SK-N-SH (cell line): ENCODE data around the gene PSKH1. TPM values are rescaled to one million over a fixed set of nuclear protein-coding genes. Genes with fewer than 3 reads are reported as not detected.

Experiments
- CTCF ChIA-PET: fragments of 300-600, 350-600 bp; formaldehyde crosslinking; extraction: SDS; loops from one replicate; lab custom pipeline; 2021; lab: Yijun Ruan, JAX
- POLR2A ChIA-PET: fragments of 350-600 bp; sonication (Branson Sonifier 250); formaldehyde crosslinking; extraction: SDS; loops from one replicate; lab custom pipeline; 2020; ENCODE audit warnings: antibody characterized with exemption, inconsistent platforms; lab: Yijun Ruan, JAX
- DNase-seq: peaks from one replicate; pipeline ENCODE4 v3.0.0; 2012
- H2AFZ ChIP-seq: fragments of 200-600 bp; sonication (generic); 2 replicates; pipeline ENCODE4 v1.8.1; 2016; ENCODE audit warnings: antibody characterized with exemption, mild to moderate bottlenecking, low read depth
- H3F3A ChIP-seq: fragments of 200-600 bp; sonication (generic); replicated peaks from 2 replicates; pipeline ENCODE3; 2016; ENCODE audit warnings: antibody characterized with exemption, mild to moderate bottlenecking; ENCODE audit not compliant: insufficient read depth
- H3K27ac ChIP-seq, 2 experiments: fragments of 200-500 bp in 1 of 2; fragments of 200-600 bp in 1 of 2; sonication (Bioruptor generic) in 1 of 2; sonication (generic), shearing (Covaris generic) in 1 of 2; 2 replicates each; pipeline versions ENCODE4 v1.5.1 to v1.6.1; 2014 to 2016; ENCODE audit warnings: low read depth in 2 of 2, inconsistent platforms in 1 of 2, low read length in 1 of 2, mild to moderate bottlenecking in 1 of 2, mixed read lengths in 1 of 2
- H3K27me3 ChIP-seq: fragments of 200-600 bp; sonication (generic), shearing (Covaris generic); 2 replicates; pipeline ENCODE4 v1.6.1; 2016; ENCODE audit warnings: mixed run types; ENCODE audit not compliant: insufficient read depth
- H3K36me3 ChIP-seq, 2 experiments: fragments of 200-500 bp in 1 of 2; fragments of 200-600 bp in 1 of 2; sonication (Bioruptor generic) in 1 of 2; sonication (generic) in 1 of 2; replicated peaks in 1 of 2; 2 replicates each; pipeline versions ENCODE3 to v1.5.1; 2014 to 2016; ENCODE audit warnings: low read length in 1 of 2, mild to moderate bottlenecking in 1 of 2; ENCODE audit not compliant: insufficient read depth in 2 of 2, control insufficient read depth in 1 of 2
- H3K4me1 ChIP-seq, 2 experiments: fragments of 200-500 bp in 1 of 2; fragments of 200-600 bp in 1 of 2; sonication (Bioruptor generic) in 1 of 2; sonication (generic), shearing (Covaris generic) in 1 of 2; 2 replicates each; pipeline versions ENCODE4 v1.5.1 to v1.6.1; 2014 to 2016; ENCODE audit warnings: low read depth in 1 of 2, low read length in 1 of 2, mixed run types in 1 of 2; ENCODE audit not compliant: insufficient read depth in 2 of 2, control insufficient read depth in 1 of 2
- H3K4me2 ChIP-seq: fragments of 200-600 bp; sonication (generic), shearing (Covaris generic); 2 replicates; pipeline ENCODE4 v1.6.1; 2017; ENCODE audit warnings: mixed run types
- H3K4me3 ChIP-seq, 2 experiments: fragments of 200-500 bp in 1 of 2; fragments of 200-600 bp in 1 of 2; sonication (Bioruptor generic) in 1 of 2; sonication (generic), shearing (Covaris generic) in 1 of 2; 2 replicates each; pipeline versions ENCODE4 v1.5.1 to v1.8.1; 2014 to 2016; ENCODE audit warnings: low read depth in 2 of 2, inconsistent platforms in 1 of 2, low read length in 1 of 2, mild to moderate bottlenecking in 1 of 2, mixed read lengths in 1 of 2, moderate library complexity in 1 of 2
- H3K79me2 ChIP-seq: fragments of 200-600 bp; sonication (generic); 2 replicates; pipeline ENCODE4 v1.8.1; 2017; ENCODE audit warnings: mild to moderate bottlenecking; ENCODE audit not compliant: insufficient read depth
- H3K9ac ChIP-seq: fragments of 200-600 bp; sonication (generic); 2 replicates; pipeline ENCODE4 v1.6.1; 2017; ENCODE audit warnings: mixed run types
- H3K9me2 ChIP-seq: fragments of 200-600 bp; sonication (generic); 2 replicates; pipeline ENCODE4 v1.6.1; 2017; ENCODE audit warnings: mixed run types
- H3K9me3 ChIP-seq: fragments of 200-600 bp; sonication (generic); 2 replicates; pipeline ENCODE4 v1.6.1; 2017; ENCODE audit warnings: mixed run types, mild to moderate bottlenecking, moderate library complexity
- H4K20me1 ChIP-seq: fragments of 200-600 bp; sonication (generic); 2 replicates; pipeline ENCODE4 v1.6.1; 2017; ENCODE audit warnings: mild to moderate bottlenecking, mixed run types; ENCODE audit not compliant: insufficient read depth
- CHD2 ChIP-seq: fragments of 150-350 bp; IDR thresholded peaks from 2 replicates; pipeline ENCODE4 v1.6.1; 2018; ENCODE audit warnings: low read length; ENCODE audit not compliant: partially characterized antibody
- ELF1 ChIP-seq: IDR thresholded peaks from 2 replicates; pipeline ENCODE4 v1.4.0; 2012
- EP300 ChIP-seq, 2 experiments: IDR thresholded peaks; 2 replicates each; pipeline versions ENCODE4 v1.4.0 to v1.6.1; 2012; ENCODE audit warnings: borderline replicate concordance in 1 of 2, low read depth in 1 of 2, low read length in 1 of 2
- EZH2phosphoT487 ChIP-seq: fragments of 200-600 bp; sonication (generic); IDR thresholded peaks from 2 replicates; pipeline ENCODE4 v1.6.1; 2017; ENCODE audit warnings: low read depth, mixed run types, mild to moderate bottlenecking, antibody characterized with exemption, moderate library complexity, borderline replicate concordance
- FOSL2 ChIP-seq: IDR thresholded peaks from 2 replicates; pipeline ENCODE4 v1.4.0; 2012; ENCODE audit warnings: low read depth, mild to moderate bottlenecking, moderate library complexity, borderline replicate concordance
- FOXJ3 ChIP-seq: sonication (generic); formaldehyde crosslinking; IDR thresholded peaks from 2 replicates; pipeline ENCODE4 v1.5.1; 2020; ENCODE audit warnings: mild to moderate bottlenecking, missing genetic modification reagents
- GATA2 ChIP-seq: sonication (generic); formaldehyde crosslinking; IDR thresholded peaks from 2 replicates; pipeline ENCODE4 v1.5.0; 2020; ENCODE audit warnings: mild to moderate bottlenecking, missing genetic modification reagents
- IRF3 ChIP-seq: fragments of 150-350 bp; IDR thresholded peaks from 2 replicates; pipeline ENCODE4 v1.6.1; 2016; ENCODE audit warnings: mild to moderate bottlenecking, low read depth, low read length
- JUND ChIP-seq: IDR thresholded peaks from 2 replicates; pipeline ENCODE4 v1.4.0; 2012
- MXI1 ChIP-seq: IDR thresholded peaks from 2 replicates; pipeline ENCODE4 v1.6.1; 2012; ENCODE audit warnings: mild to moderate bottlenecking, low read depth, low read length, improper control_type of control experiment
- PBX3 ChIP-seq: IDR thresholded peaks from 2 replicates; pipeline ENCODE4; 2012
- POLR2AphosphoS5 ChIP-seq: IDR thresholded peaks from 2 replicates; pipeline ENCODE4 v1.6.1; 2012; ENCODE audit warnings: low read depth, low read length
- RAD21 ChIP-seq: IDR thresholded peaks from 2 replicates; pipeline ENCODE4 v1.6.1; 2012; ENCODE audit warnings: mild to moderate bottlenecking, low read length
- RFX5 ChIP-seq: IDR thresholded peaks from 2 replicates; pipeline ENCODE4 v1.6.1; 2012; ENCODE audit warnings: mild to moderate bottlenecking, improper control_type of control experiment, low read length
- RXRA ChIP-seq: IDR thresholded peaks from 2 replicates; pipeline ENCODE4 v1.4.0; 2012; ENCODE audit warnings: low read depth, mild to moderate bottlenecking, borderline replicate concordance
- SMC3 ChIP-seq: IDR thresholded peaks from 2 replicates; pipeline ENCODE4 v1.6.1; 2012; ENCODE audit warnings: low read depth, low read length, improper control_type of control experiment
- TEAD4 ChIP-seq: IDR thresholded peaks from 2 replicates; pipeline ENCODE4 v1.4.0; 2012; ENCODE audit warnings: mild to moderate bottlenecking, borderline replicate concordance; ENCODE audit not compliant: insufficient read depth
- USF1 ChIP-seq: IDR thresholded peaks from 2 replicates; pipeline ENCODE4 v1.4.0; 2012; ENCODE audit warnings: low read depth, borderline replicate concordance
- YY1 ChIP-seq: IDR thresholded peaks from 2 replicates; pipeline ENCODE4 v1.4.0; 2012; ENCODE audit warnings: low read depth, mild to moderate bottlenecking
- WGBS: methylation state at CpG from one replicate; pipeline ENCODE4 v1.1.6; 2017; ENCODE audit warnings: low lambda C conversion rate; 5-methylcytosine and 5-hydroxymethylcytosine counted together
- polyA plus RNA-seq, 3 experiments: library from polyadenylated mRNA; depleted of rRNA; stranded (reverse); fragments of >200 nt; gene quantifications; 2 replicates each; pipeline ENCODE4 v1.2.3, GENCODE V29; 2012
- TF ChIP-seq, protein P1 (sequence below): fragments of 150-350 bp; IDR thresholded peaks from 2 replicates; pipeline ENCODE4 v1.6.1; 2017; ENCODE audit warnings: antibody characterized with exemption, low read length, low read depth, borderline replicate concordance
- TF ChIP-seq, protein P2 (sequence below): IDR thresholded peaks from 2 replicates; pipeline ENCODE4 v1.4.0; 2012; ENCODE audit warnings: low read depth

The PSKH1 gene
- polyA plus RNA-seq, 1 of the 3 experiments (the other 2 are of a cell fraction) = 30.1 TPM

DNA sequence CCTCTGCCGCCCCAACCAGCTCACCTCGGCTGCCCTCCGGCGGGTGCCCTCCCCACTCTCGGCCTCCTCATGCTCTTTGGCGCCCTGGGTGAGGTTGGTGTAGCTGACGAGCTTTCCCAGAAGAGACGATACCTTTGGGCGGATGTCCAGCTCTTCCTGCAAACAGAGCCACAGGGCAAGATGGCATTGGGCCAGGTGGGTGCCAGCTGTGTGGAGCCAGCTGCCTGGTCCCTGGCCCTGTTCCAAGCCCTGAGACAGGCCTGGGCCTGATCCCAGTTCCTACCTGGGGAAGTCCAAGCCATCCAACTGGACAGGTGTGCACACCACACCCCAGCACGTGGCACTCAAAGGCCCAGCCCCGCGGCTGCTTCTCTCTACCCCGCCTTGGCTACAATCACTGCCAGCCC is 68.5 kb downstream of the PSKH1 start:
- no peaks in the 10 kb centered on the region for H3K27me3 ChIP-seq
- H4K20me1 ChIP-seq = peaks cover 49% of the 10 kb centered on the region
- H3K9me3 ChIP-seq = no peaks in the 10 kb centered on the region
- H3K4me2 ChIP-seq = no peak overlapping the region
- peaks cover 70% of the 10 kb centered on the region for H3K79me2 ChIP-seq
- H2AFZ ChIP-seq = no peak overlapping the region
- CTCF ChIA-PET = interaction anchor here (0.7 to 4.4 kb wide), 6 partner anchors 11 to 108 kb away, joined by 3 to 32 read pairs (median 6); partner anchors contain the start of gene NRN1L
- peaks cover 39 to 60% of the 10 kb centered on the region in 2 experiments for H3K36me3 ChIP-seq
- POLR2A ChIA-PET = no interaction called here
- peak; percentile 82 for DNase-seq
- no peak overlapping the region for H3K9ac ChIP-seq
- H3K27ac ChIP-seq = peak overlapping the region in 1 of 2 experiments; percentile 7; a peak in 1 of 4 replicates
- H3K4me3 ChIP-seq = no peak overlapping the region
- WGBS = 74% methylated on average over 6 of the region's 13 CpGs
- no peaks in the 10 kb centered on the region for H3F3A ChIP-seq
- TF ChIP-seq RXRA (no peak), FOXJ3 (CRISPR knock-in tag) (no peak), PBX3 (no peak), CHD2 (peak; percentile 36), RAD21 (no peak), POLR2AphosphoS5 (no peak), FOSL2 (no peak)
- H3K9me2 ChIP-seq = no peaks in the 10 kb centered on the region
- peaks cover 11 to 27% of the 10 kb centered on the region in 2 experiments; a peak in 3 of 4 replicates for H3K4me1 ChIP-seq

DNA sequence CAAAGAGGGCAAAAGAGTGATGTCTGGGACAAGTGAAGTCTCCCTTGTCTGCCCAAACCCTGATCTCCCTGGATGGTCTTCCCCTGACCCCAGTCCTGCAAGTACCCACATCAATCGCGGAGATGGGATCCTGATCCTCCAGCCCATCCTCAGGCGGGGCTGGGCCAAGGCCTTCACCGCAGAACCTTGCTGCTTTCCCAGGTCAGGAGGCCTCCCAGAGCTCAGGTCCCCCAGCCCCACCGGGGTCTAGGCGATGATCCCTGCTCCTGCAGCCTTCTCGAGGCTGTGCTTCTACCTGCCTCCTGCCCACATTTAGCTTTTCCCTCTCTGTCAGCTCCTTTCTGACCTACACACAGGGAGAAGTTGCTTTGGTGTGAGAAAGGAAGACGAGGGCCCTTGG is 69.1 kb downstream of the PSKH1 start:
- H3K4me2 ChIP-seq = no peak overlapping the region
- peaks cover 76% of the 10 kb centered on the region for H3K79me2 ChIP-seq
- H3K4me3 ChIP-seq = no peak overlapping the region
- H3K36me3 ChIP-seq = peaks cover 39 to 60% of the 10 kb centered on the region in 2 experiments
- no peaks in the 10 kb centered on the region for H3K9me2 ChIP-seq
- no peaks in the 10 kb centered on the region for H3K27me3 ChIP-seq
- peaks cover 15 to 33% of the 10 kb centered on the region in 2 experiments; a peak in 3 of 4 replicates for H3K4me1 ChIP-seq
- POLR2A ChIA-PET = no interaction called here
- no peak overlapping the region; a peak in 1 of 4 replicates for H3K27ac ChIP-seq
- H2AFZ ChIP-seq = no peak overlapping the region
- H3F3A ChIP-seq = no peaks in the 10 kb centered on the region
- no peak overlapping the region for H3K9ac ChIP-seq
- WGBS = 100% methylated on average over 3 of the region's 8 CpGs
- CTCF ChIA-PET = interaction anchor here (1.1 to 4.4 kb wide), 3 partner anchors 21 to 78 kb away, joined by 3 to 32 read pairs (median 8); partner anchors contain the start of gene NRN1L
- no peaks in the 10 kb centered on the region for H3K9me3 ChIP-seq
- peaks cover 54% of the 10 kb centered on the region for H4K20me1 ChIP-seq
- DNase-seq = no peak
- TF ChIP-seq MXI1 = no peak
- no peak for TF ChIP-seq YY1
- TF ChIP-seq, protein P1, sequence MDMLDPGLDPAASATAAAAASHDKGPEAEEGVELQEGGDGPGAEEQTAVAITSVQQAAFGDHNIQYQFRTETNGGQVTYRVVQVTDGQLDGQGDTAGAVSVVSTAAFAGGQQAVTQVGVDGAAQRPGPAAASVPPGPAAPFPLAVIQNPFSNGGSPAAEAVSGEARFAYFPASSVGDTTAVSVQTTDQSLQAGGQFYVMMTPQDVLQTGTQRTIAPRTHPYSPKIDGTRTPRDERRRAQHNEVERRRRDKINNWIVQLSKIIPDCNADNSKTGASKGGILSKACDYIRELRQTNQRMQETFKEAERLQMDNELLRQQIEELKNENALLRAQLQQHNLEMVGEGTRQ = no peak
- no peak for TF ChIP-seq ELF1
- no peak for TF ChIP-seq SMC3
- TF ChIP-seq, protein P2, sequence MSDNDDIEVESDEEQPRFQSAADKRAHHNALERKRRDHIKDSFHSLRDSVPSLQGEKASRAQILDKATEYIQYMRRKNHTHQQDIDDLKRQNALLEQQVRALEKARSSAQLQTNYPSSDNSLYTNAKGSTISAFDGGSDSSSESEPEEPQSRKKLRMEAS = no peak
- TF ChIP-seq IRF3 = no peak
- no peak for TF ChIP-seq GATA2 (CRISPR knock-in tag)
- no peak for TF ChIP-seq EZH2phosphoT487
- no peak for TF ChIP-seq EP300 (IDR thresholded peaks at IDR 0.05; ENCODE audit: borderline replicate concordance in 1 of 2, low read depth in 1 of 2, low read length in 1 of 2)
- no peak for TF ChIP-seq TEAD4
- no peak for TF ChIP-seq PBX3
- TF ChIP-seq RFX5 = no peak
- TF ChIP-seq USF1 = no peak
- TF ChIP-seq JUND = no peak
- TF ChIP-seq RXRA = no peak
